HG02623 (cell line): ENCODE data around the gene GLA.

Source experiments
- ATAC-seq: cut with Tn5 transposase; IDR thresholded peaks from one replicate; pipeline ENCODE4 v1.9.1; 2021; ENCODE audit warnings: moderate library complexity; ENCODE audit not compliant: unreplicated experiment

Gene GLA

GRCh38 chrX:101359966-101360365 is 47.8 kb downstream of the GLA start:
- ATAC-seq, result no peak

GRCh38 chrX:101357166-101357795 is 50.4 kb downstream of the GLA start:
- ATAC-seq, result no peak

GRCh38 chrX:101349193-101349562 is 58.5 kb downstream of the GLA start:
- ATAC-seq, result no peak

- peak; percentile 99 for ATAC-seq
Measured at GRCh38 chrX:101348452-101349192, 59.1 kb downstream of the GLA start, which contains the start of gene TIMM8A. TIMM8A (minus strand) TSS chrX:101348742; CDS start chrX:101348664, 78 bp downstream.

GRCh38 chrX:101347859-101348451 is 59.8 kb downstream of the GLA start:
- no peak for ATAC-seq
